IPS-11a (cell line): ENCODE data around the gene TMEM163.

Experiments used
- H3K4me3 ChIP-seq: one replicate; pipeline ENCODE4 v1.5.1; 2013; ENCODE audit warnings: low read depth, low read length, control low read depth

The TMEM163 gene

DNA sequence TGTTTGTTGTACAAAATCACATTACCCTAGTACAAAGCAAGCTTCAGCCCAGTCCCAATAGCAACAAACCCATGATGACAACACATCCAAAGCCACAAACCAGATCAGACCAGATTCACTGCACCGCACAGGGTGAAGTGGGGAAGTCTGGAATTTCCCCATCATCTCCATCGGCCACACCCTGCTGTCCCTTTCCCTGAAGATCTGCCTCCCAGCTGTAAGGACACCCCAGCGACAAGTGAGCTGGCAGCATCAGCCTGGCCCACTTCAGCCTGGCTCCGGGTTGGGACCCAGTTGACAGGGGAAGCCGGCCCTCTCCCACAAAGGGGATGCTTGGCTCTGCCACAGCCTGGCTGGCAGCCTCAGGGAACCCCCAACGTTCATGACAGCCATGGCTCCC, 257.3 kb downstream of the TMEM163 start:
- H3K4me3 ChIP-seq: no peak overlapping the region

DNA sequence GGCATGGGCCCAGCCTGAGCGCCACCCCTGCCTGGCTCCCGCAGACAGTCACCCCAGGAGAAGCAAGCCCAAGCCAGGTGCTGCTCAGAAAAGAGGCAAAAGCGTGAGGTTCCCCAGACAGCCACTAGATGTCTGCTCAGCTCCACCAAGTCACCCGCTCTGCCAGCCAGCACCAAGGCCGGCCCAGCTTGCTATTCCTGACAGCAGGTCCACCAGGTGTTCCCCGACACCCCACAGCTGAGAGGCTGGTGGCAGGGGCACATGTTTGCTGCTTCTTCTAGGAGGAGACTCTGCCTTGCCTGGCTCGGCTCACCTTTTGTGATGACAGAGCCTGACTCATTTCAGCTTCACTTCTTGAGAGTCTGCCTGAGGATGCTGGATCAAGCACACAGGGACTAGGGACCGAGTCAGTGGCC, 258.2 kb downstream of the TMEM163 start:
- no peak overlapping the region for H3K4me3 ChIP-seq

DNA sequence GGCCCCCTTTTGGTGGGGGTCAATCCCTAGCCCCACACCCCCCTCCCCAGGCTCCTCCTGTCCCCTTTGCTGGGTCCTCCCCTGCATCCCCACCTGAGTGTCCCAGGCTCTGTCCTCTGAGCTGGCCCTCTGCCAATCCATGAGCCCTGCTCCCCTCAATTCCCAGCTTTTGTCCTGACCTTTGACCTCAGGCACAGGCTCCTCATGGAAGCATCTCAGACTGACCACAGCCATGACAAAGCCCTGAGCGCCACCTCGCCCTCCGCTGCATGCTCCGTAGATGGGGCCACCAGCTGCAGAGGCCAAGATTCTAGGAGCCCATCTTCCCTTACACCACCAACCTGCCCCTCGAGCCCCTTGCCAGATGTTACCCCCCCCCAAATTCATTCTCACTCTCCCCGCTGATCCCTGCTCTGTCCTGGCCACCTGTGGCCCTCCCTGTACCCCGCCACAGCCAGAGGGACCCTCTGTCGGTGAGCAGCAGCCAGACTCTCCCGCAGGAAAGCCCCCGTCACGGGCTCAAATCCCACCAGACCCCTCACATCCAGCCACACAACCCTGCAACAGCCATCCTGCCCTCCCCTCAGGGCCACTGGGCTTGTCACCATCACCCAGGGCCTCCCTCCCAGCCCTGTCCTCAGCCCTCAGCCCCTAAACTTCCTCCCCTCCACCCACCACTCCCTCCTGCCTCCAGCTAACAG, 258.9 kb downstream of the TMEM163 start:
- H3K4me3 ChIP-seq: no peak overlapping the region

DNA sequence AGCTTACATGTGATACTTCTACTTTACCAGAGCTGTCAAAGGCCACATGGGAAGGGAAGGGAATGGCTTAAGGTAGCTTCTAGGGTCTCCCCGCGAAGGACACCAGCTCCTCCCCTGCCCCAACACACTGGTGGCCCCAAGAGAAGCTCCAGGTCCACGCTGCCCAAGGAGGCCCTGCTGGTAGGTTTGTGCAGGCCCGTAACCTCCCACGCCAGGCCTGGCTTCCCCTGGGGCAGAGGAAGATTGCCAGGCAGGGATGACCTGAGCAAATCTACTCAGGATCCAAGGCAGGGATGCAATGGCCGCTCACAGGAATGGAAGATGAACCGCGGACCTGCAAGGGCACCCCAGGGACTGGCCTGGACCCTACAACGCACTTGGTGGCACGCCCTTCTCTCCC, 259.9 kb downstream of the TMEM163 start:
- H3K4me3 ChIP-seq: no peak overlapping the region

DNA sequence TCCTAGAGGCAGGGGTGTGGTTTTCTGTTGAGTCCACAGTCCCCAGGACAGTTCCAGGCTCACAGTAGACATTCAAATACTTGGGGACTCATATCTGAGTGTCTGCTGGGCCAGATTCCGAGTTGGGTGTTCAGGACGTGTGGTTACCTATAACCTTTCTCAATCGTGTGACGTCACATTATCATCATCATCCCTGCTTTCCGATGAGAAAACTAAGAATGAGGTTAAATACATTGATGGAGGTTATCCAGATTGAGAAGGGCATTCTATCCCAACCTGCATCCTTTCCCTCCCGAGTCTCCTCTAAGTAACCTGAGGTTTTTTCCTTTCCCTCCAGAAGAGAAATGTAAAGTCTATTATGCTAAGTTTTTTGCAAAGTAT, 260.3 kb downstream of the TMEM163 start:
- H3K4me3 ChIP-seq: no peak overlapping the region

DNA sequence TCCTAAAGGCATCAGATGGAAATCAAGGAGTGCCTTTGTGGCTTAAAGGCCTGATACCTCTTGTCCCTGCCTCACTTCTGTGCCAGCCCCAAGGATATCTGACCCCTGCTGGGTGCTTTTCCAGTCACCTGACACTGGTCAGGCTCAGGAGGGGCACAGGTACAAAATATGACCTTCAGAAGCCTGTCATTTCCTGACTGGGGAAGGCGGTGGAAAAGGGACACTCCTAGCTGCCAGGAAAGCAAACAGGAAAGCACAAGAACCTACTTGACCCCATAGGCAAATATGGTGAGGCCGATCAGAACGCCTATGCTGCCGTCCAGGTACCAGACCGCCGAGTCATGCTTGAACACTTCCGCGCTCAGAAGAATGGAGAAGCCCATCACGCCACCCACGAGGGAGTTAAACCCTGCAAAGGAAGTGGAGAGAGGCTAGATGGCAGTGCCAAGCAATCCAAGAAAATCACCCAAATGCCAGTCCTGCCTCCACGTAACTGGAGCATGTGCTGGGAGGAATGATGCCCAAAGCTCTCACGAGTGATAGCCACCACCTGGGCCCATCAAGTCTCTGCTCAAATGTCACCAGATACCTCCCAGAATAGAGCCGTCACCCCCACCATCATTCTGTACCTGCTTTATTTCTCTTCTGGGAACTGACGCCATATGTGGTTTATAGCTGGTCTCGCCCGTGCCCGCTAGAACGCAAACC, 260.9 kb downstream of the TMEM163 start:
- H3K4me3 ChIP-seq: no peak overlapping the region

DNA sequence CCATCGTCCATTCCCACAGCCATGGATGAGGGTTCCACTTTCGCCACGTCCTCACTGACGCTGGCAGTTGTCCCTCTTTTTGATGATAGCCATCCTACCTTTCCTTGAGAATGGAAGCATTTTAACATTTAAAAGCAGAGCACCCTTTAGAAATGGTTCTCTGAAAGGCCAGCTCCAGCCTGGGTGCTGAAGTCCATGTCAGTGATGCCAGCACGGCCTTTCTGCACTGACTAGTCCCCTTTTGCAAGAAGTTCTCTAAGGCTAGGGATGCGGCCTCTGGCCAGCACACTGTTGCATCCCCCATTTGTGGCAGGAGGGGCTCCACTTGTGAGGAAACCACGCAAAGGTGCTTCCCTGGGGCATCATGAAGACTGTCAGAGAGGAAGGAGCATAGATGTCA, 261.4 kb downstream of the TMEM163 start:
- no peak overlapping the region for H3K4me3 ChIP-seq

DNA sequence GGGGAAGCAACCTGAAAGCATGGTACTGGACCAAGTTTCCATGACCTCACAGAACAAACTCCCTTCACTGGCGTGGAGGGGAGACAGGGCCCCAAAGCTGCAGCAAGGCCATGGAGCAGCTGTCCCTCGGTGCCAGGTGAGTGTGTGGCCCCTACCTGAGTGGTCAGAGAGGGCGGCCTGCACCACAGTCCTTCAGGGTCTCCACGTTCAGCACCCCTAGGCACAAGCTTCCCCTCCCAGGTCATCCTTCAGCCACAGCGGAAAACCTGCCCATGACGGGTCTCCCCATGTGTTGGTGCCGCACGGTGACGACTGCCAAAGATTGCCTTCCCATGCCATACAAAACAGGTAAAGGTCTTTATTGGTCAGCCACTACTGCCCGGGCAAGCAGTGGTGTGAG, 263.4 kb downstream of the TMEM163 start:
- H3K4me3 ChIP-seq: no peak overlapping the region

DNA sequence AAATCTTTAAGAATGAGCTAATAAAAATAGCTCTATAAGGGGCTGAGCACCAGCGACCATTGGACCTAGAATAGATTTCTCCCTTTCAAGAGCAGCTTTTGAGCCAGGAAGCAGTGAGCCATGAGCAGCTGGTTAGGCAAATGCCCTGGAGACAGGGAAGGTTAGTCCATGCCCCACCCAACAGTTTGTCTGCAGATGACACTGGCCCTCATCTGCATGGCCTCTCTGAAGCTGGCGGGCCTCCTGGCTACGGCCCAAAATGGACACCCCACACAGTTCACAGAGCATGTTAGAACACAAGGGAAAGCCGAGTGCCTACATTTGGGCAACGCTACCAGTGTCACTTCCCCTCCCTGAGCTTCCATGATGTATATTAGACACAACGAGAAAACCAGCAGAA, 263.9 kb downstream of the TMEM163 start:
- H3K4me3 ChIP-seq: no peak overlapping the region

DNA sequence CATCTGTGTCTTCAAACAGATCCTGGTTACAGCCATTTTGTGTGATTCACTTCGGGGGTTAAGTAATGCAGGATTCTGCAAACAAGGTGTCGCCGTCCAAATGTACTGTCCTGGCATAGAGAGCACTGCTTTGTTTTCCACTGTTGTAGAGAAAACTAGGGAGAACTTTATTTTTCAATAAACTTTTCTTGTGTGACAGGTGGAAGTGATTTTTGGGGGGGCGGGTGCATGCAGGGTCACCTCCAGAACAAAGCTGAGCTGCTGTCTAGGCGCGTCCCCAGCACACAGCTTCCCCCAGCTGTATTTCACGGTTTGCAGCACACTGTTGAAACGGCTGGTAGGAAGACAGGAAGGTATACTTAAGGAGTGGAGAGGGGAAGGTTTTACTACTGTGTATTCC, 264.4 kb downstream of the TMEM163 start:
- no peak overlapping the region for H3K4me3 ChIP-seq

DNA sequence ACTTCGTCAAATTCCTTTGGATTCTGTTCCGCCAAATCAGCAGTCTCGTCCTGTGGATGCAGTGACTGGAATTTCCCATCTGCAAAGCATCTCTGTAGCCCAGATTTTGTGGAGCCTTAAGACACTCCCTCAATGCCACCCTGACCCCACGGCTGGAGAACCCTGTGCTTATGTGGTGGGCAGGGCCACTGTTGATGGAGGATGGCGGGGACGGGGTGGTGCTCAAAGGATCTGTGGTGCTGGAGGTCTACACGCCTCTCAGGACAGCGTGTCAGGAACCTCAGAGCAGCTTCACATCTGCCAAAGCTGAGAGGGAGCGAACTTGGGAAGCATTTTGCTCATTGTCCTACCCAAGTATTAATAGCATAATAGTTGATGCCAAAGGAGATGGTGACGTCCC, 264.8 kb downstream of the TMEM163 start:
- H3K4me3 ChIP-seq: no peak overlapping the region

DNA sequence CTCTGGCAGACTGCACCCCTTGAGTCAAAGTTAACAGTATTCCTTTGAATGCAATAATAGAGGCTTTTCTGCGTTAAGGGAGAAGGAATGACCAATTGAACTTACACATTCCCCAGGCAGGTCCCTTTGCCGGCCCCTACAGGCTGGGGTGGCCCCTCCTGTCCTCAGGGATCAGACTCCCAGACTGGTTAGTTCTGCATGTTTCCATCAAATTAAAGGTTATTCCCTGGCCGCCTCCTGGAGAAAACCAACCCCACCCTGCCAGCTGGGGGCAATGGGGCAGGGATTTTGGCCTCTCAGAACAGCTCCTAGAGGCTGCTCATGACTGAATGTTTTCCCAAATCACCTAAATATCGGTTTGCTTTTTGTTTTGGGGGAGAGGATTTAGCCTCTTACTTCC, 265.3 kb downstream of the TMEM163 start:
- no peak overlapping the region for H3K4me3 ChIP-seq

DNA sequence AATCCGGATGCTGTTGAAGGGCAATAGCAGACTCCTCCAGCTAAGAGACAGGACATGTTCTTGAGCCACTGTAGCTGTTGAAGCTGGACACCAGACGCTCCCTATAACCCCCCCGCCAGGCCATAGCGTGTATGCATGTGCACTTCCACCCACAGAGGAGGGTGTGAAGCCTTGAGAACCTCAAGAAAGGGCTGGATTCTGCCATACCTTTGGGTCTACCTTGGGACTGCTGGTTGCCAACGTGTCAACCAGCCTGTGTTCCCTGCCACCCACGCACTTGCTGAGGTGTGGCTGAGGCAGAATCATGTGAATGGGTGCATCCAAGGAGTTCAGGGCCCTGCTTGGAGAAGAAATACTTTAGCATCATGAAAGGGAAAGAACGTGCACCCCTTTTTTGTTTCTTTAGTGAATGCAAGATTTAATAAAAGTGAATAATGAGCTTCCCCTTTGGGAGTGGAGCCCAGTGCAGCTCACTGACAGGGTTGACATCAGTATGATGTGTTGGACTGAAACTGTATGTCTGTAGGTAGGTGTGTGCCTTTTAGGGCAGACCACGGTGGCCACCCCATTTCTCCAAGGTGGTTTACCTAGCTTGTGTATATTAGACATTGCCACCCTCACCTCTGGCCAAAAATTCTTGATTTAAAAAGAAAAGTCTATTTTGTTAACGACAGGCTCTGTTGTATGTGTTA, 266.6 kb downstream of the TMEM163 start:
- no peak overlapping the region for H3K4me3 ChIP-seq

DNA sequence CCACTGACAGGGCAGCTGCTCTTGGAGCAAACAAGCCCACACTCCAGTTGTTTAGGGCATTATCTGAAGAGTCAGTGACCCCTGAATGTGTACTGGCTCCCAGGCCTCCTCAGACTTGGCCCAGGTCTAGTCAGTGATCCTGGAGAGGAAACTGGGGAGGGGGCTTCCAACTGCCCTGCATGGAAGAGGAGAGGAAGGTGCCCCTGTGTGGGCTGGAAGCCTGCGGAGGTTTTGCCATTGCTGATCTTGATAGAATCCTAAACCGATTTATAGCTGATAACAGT, 267.5 kb downstream of the TMEM163 start:
- no peak overlapping the region for H3K4me3 ChIP-seq

DNA sequence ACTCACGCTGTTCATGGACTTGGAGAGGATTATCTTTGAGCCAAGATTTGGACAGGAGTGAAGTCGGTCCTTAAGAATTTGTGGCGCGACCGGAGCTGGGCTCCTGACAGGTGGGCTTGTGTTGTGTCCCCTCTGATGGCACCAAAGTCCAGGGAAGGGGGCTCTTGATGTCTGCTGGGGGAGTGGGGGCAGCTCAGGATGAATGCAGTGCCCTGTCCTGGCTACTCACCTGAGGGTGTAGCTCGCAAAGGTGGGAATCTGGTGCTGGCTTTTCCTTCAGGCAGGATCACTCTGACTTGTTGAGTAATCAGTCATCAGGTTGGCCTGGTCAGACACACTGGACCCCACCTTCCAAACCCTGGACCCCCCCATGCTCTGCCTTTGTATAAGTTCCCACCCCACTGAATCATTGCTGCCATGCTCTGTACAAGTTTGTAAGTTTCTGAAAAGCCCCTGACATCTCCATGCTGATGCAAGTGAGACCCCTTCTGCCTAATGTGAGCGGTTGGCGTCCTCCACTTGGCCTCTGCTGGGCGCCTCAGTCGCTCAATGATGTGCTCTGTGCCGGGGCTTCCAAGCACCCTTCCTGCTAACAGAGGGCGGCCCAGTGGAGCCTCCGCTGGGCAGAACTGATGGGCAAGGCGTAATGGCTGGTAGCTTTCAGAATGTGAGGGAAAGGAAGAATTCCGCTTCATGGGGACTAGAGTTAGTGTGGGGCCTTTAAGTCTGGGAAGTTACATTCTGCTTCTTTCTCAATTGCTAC, 268.9 kb downstream of the TMEM163 start:
- no peak overlapping the region for H3K4me3 ChIP-seq

DNA sequence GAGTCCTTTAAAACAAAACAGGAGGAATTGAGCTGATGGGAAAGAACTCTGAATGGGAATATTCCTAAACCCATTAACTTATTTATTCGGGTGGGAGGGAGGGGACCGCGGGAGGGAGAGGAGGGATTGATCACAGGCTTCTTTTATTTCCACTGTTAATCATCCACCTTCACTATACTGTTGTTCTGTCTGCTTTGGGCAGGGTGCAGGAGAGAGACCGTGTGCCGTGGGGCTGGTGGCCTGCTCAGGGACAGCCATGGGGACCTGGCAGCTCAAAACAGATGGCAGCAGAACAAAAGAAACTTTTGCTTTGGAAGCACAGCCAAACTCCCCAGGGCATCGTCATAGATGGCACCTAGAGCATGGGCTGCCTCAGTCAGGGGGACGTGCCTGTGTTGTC, 269.6 kb downstream of the TMEM163 start:
- H3K4me3 ChIP-seq: no peak overlapping the region

DNA sequence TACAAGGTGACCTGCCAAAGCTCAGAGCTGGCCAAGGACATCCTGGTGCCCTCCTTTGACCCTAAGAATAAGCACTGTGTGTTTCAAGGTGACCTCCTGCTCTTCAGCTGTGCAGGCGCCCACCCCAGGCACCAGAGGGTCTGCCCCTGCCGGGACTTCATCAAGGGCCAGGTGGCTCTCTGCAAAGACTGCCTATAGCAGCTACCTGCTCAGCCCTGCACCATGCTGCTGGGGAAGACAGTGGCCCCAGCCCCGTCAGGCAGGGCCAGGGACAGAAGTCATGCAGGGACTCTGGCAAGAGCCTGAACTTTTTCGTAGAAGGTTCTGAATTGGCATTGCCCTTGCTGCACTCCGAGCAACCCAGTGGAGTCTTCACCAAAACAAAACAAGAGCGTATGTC, 270.1 kb downstream of the TMEM163 start:
- no peak overlapping the region for H3K4me3 ChIP-seq

DNA sequence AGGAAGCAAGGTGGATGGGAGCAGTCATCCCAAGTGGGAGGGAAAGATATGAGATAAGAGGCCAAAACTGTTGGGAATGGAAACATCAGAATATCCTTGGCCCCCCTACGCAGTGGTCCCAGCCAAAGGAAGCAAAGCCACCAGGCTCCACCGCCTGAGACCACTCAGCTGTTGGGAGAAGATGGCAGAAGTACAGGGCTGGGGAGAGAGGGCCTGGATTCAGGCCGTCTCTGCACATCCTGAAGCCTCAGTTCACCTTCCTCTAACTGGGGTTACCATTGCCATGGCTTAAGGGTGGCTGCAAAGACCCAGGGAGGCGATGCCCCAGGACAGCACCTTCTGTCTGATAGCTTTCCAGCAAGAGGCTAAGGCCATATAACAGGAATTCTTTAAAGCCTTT, 271.1 kb downstream of the TMEM163 start:
- H3K4me3 ChIP-seq: no peak overlapping the region

DNA sequence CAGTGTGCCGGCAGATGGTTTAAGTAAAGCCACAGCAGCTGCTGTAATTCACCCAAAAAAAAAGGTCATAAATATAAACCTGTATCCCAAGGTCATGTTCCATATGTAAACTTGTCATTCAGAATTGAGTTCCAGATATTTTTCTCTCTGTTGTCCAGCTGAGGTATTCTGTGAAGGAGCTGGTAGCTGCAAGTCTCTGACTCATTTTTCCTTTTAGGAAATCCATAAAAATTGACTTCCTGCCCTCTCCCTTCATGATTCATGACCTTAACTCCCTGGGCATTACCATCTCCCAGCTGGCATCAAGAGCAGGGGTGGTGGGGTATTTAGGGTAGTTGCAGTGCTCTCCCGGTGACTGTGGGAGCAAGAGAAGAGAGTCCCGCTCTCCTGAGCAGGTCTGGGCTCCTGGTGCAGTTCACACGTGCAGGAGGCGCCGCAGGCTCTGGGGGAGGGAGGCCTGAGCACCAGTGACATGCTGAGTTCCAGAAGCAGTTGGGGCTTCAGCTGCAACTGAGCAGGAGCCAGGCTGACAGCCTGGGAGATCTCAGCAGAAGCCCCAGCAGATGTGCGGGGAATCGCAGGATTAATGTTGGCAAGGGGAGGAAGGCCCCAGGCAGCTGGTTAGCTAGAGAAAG, 272.3 kb downstream of the TMEM163 start:
- H3K4me3 ChIP-seq: no peak overlapping the region

DNA sequence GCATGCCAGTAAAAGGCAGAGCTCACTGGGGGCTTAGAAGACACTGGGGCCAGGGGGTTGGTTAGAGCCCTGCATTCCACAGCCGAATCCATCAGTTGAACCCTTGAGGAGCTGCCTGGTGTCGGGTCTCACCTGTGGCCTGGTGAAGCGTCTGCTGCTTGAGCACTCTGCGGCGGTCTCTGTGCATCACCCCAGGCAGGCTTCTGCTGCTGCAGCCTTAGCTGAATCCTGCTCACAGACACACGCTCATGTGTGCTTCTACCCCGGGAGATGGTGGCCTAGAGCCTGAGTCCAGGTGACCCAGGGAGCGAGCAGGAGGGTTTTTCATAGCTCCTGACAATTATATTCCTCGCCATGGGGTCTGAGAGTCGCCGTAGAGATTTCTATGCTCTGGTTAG, 272.8 kb downstream of the TMEM163 start:
- no peak overlapping the region for H3K4me3 ChIP-seq

DNA sequence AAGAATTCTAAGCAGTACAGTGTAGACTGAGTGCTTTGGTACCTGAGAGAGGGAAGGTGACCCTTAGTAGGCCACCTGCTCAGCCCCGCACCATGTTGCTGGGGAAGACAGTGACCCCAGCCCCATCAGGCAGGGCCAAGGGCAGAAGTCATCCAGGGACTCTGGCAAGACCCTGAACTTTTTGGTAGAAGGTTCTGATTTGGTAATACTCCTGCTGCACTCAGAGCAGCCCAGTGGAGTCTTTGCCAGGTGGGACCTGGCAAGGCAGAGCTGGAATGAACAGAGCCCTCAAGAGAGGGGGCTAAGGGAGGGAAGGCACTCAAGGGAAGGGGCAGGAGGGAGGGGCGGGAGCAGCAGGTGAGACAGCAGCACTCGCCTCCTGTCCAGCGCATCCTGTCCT, 273.7 kb downstream of the TMEM163 start:
- no peak overlapping the region for H3K4me3 ChIP-seq
